Neural cell (in vitro differentiated cells): ENCODE data around the gene QSOX2. TPM values are rescaled to one million over a fixed set of nuclear protein-coding genes. Genes with fewer than 3 reads are reported as not detected.
A peak's percentile ranks its signal among the peaks of the same experiment; 100 is the strongest.

ENCODE experiments used
- H2AFZ ChIP-seq: fragments of 200-600, 300-800 bp; sonication (generic), shearing (Covaris generic); 2 replicates; pipeline ENCODE4 v1.6.0; 2014; ENCODE audit warnings: low read depth, mild to moderate bottlenecking, antibody characterized with exemption, low read length, moderate library complexity
- H3F3A ChIP-seq: fragments of 200-600 bp; shearing (Covaris generic); 2 replicates; pipeline ENCODE4 v1.6.1; 2016; ENCODE audit warnings: mild to moderate bottlenecking, moderate library complexity, mixed read lengths, antibody characterized with exemption, low read length; ENCODE audit not compliant: insufficient read depth, poor library complexity, severe bottlenecking
- H3K27ac ChIP-seq: fragments of 200-600, 300-800 bp; sonication (generic), shearing (Covaris generic); 2 replicates; pipeline ENCODE4 v1.5.1; 2014; ENCODE audit warnings: mild to moderate bottlenecking, low read length, moderate library complexity
- H3K27me3 ChIP-seq: fragments of 300-800, 200-600 bp; sonication (generic), shearing (Covaris generic); 2 replicates; pipeline ENCODE4 v1.6.0; 2014; ENCODE audit warnings: mild to moderate bottlenecking, low read depth, low read length, moderate library complexity; ENCODE audit not compliant: insufficient read depth
- H3K36me3 ChIP-seq: fragments of 300-800, 200-600 bp; sonication (generic), shearing (Covaris generic); 2 replicates; pipeline ENCODE4 v1.5.1; 2014; ENCODE audit warnings: mild to moderate bottlenecking, antibody characterized with exemption, low read length, moderate library complexity; ENCODE audit not compliant: insufficient read depth
- H3K4me2 ChIP-seq: fragments of 300-800, 200-600 bp; sonication (generic), shearing (Covaris generic); 2 replicates; pipeline ENCODE4 v1.6.0; 2014; ENCODE audit warnings: mild to moderate bottlenecking, low read length
- H3K4me3 ChIP-seq: fragments of 300-800, 200-600 bp; sonication (generic), shearing (Covaris generic); 2 replicates; pipeline ENCODE4 v1.5.1; 2014; ENCODE audit warnings: mild to moderate bottlenecking, low read length, moderate library complexity
- H3K79me2 ChIP-seq: fragments of 200-600 bp; shearing (Covaris generic); replicated peaks from 2 replicates; pipeline ENCODE4 v1.6.0; 2014; ENCODE audit warnings: mild to moderate bottlenecking, low read length, moderate library complexity; ENCODE audit not compliant: insufficient read depth
- H3K9ac ChIP-seq: fragments of 300-800, 200-600 bp; sonication (generic), shearing (Covaris generic); 2 replicates; pipeline ENCODE4 v1.6.1; 2016; ENCODE audit warnings: mild to moderate bottlenecking, low read length, mixed read lengths
- H3K9me2 ChIP-seq: fragments of 200-600 bp; shearing (Covaris generic); 2 replicates; pipeline ENCODE4 v1.6.1; 2016; ENCODE audit warnings: mild to moderate bottlenecking, low read length, mixed read lengths; ENCODE audit not compliant: insufficient read depth
- H3K9me3 ChIP-seq: fragments of 200-600, 300-800 bp; sonication (generic), shearing (Covaris generic); 2 replicates; pipeline ENCODE4 v1.6.1; 2016; ENCODE audit warnings: mild to moderate bottlenecking, mixed run types, low read length, moderate library complexity, mixed read lengths
- H4K20me1 ChIP-seq: fragments of 200-600 bp; shearing (Covaris generic); 2 replicates; pipeline ENCODE4 v1.6.1; 2016; ENCODE audit warnings: mild to moderate bottlenecking, mixed run types; ENCODE audit not compliant: insufficient read depth
- EP300 ChIP-seq: fragments of 450-650 bp; conservative IDR thresholded peaks from 2 replicates; pipeline ENCODE4 v1.6.1; 2014; ENCODE audit warnings: antibody characterized with exemption, mild to moderate bottlenecking, moderate library complexity; ENCODE audit not compliant: poor library complexity, severe bottlenecking
- EZH2 ChIP-seq: fragments of 200-600, 300-800 bp; shearing (Covaris generic), sonication (generic); IDR thresholded peaks from 2 replicates; pipeline ENCODE4 v1.6.1; 2014; ENCODE audit warnings: antibody characterized with exemption, low read length, borderline replicate concordance, mild to moderate bottlenecking; ENCODE audit not compliant: insufficient read depth, poor library complexity, severe bottlenecking
- MXI1 ChIP-seq: fragments of 450-650 bp; conservative IDR thresholded peaks from 2 replicates; pipeline ENCODE4 v1.6.1; 2014; ENCODE audit warnings: antibody characterized with exemption, mild to moderate bottlenecking; ENCODE audit not compliant: poor library complexity, severe bottlenecking
- POLR2AphosphoS5 ChIP-seq: IDR thresholded peaks from 2 replicates; pipeline ENCODE4 v1.6.1; 2012
- RAD21 ChIP-seq: fragments of 450-650 bp; conservative IDR thresholded peaks from 2 replicates; pipeline ENCODE4 v1.6.1; 2014; ENCODE audit warnings: antibody characterized with exemption, mild to moderate bottlenecking, moderate library complexity
- SMC3 ChIP-seq: fragments of 450-650 bp; conservative IDR thresholded peaks from 2 replicates; pipeline ENCODE4 v1.6.1; 2014; ENCODE audit warnings: antibody characterized with exemption, mild to moderate bottlenecking, moderate library complexity; ENCODE audit not compliant: poor library complexity
- TAF1 ChIP-seq: IDR thresholded peaks from 2 replicates; pipeline ENCODE4 v1.6.1; 2012; ENCODE audit warnings: low read depth
- polyA plus RNA-seq: library from polyadenylated mRNA; depleted of rRNA; stranded (reverse); fragments of >200 nt; gene quantifications from 2 replicates; pipeline ENCODE4 v1.2.3, GENCODE V29; 2014
- TF ChIP-seq, protein P1 (sequence below): fragments of 450-650 bp; IDR thresholded peaks from 2 replicates; pipeline ENCODE4 v1.5.1; 2014; ENCODE audit warnings: antibody characterized with exemption, mild to moderate bottlenecking, moderate library complexity; ENCODE audit not compliant: poor library complexity, severe bottlenecking
- TF ChIP-seq, protein P2 (sequence below): IDR thresholded peaks from 2 replicates; pipeline ENCODE4 v1.6.1; 2012; ENCODE audit warnings: borderline replicate concordance

QSOX2 gene
- polyA plus RNA-seq, 1 donor from 2014 or later = 20.7 TPM

DNA sequence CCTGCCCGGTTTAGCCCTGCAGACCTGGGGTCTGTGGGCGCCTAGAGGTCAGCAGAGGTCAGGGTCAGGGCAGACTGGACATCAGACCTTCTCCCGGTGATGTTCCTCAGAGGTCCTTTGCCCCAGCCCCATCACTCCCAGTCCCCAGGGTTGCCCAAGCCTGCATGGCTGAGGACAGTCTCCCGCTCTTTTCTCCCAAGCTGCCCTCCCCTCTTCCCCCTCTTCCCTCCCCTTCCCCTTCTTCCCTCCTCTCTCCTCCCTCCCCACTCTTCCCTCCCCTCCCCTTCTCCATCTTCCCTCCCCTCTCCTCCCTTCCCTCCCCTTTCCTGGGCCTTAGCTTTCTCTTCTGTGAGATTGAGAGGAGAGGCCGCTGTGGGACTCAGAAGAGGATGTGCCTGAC lies 51.1 kb downstream of the QSOX2 start:
- H3K9me2 ChIP-seq = no peaks in the 10 kb centered on the region
- H2AFZ ChIP-seq = no peak overlapping the region
- H3F3A ChIP-seq = no peaks in the 10 kb centered on the region
- peak; percentile 41 for TF ChIP-seq EZH2
- no peak for TF ChIP-seq TAF1
- no peak overlapping the region for H3K27ac ChIP-seq
- H3K4me2 ChIP-seq = no peak overlapping the region
- H4K20me1 ChIP-seq = no peaks in the 10 kb centered on the region
- no peak overlapping the region for H3K9ac ChIP-seq
- no peaks in the 10 kb centered on the region for H3K9me3 ChIP-seq
- H3K27me3 ChIP-seq = peaks cover 90% of the 10 kb centered on the region
- no peak overlapping the region for H3K4me3 ChIP-seq
- no peaks in the 10 kb centered on the region for H3K36me3 ChIP-seq
- H3K79me2 ChIP-seq = no peaks in the 10 kb centered on the region

DNA sequence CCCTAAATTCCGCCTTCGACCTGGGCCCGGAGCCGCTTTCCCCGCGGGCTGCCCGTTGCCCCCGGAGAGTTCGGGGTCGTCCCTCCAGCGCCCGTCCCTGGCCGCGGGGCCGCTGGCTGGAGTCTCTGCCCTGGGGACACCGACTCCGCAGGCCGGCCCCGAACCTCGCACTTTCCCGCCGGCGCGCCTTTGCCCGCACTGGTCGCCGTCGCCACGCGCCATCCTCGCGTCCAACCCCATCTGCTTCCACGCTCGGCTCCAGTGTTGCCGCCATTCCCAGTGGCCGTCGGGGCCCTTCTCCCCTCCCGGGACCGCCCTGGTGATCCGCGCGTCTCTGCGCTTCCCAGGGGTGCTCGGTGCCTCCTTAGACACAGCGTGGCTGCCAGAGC lies 51.7 kb downstream of the QSOX2 start:
- no peak overlapping the region for H3K4me3 ChIP-seq
- no peaks in the 10 kb centered on the region for H4K20me1 ChIP-seq

DNA sequence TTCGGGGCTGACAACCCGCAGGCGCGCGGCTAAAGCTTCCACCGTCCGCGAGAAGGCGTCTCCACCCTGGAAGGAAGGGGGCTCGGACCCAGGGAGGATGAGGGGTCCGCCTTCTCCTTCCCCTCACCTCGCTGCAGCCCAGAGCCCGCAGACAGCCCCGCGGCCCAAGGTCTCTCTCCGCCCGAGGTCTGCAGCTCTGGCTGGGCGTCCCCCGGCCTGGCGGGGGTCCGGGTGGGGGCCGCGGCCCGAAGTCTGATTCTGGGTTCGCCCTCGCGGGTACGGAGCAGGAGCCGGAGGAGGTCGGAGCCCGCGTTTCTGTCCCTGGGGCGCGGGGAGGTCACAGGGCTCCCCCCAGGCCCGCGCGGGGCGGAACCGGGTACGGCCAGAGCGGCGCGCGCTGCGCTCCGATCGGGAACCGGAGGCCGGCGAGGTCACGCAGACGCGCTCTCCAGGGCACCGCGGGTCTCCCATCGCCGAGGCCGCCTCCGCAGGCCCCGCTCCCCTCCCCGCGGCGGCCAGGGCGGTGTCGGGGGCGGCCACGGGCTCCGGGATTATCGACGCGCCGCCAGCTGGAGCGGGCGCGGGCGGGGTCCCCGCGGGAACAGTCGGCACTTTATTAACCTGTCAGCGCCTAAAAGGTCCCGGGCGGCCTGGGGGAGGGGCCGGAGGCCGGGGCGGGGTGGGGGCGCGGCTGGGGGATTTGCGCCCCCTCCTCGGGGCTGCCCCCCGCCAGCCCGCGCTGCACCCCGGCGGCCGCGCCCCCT lies 52.3 kb downstream of the QSOX2 start:
- Histone ChIP-seq H3K27me3 (peaks cover 80% of the 10 kb centered on the region), H3K4me2 (no peak overlapping the region), H3K79me2 (no peaks in the 10 kb centered on the region), H3K9me3 (no peaks in the 10 kb centered on the region), H3K4me3 (peak overlapping the region; percentile 51), H3K36me3 (no peaks in the 10 kb centered on the region), H3K27ac (no peak overlapping the region), H3K9ac (no peak overlapping the region), H3K9me2 (no peaks in the 10 kb centered on the region), H2AFZ (no peak overlapping the region), H4K20me1 (no peaks in the 10 kb centered on the region), H3F3A (no peaks in the 10 kb centered on the region)
- TF ChIP-seq EZH2 (peak; percentile 95), POLR2AphosphoS5 (no peak)

More for the DNA sequence above, 51.7 kb downstream of the QSOX2 start:
- no peak for TF ChIP-seq RAD21
- TF ChIP-seq MXI1 = no peak
- TF ChIP-seq EZH2 = peak; percentile 29
- Histone ChIP-seq H3K9ac (no peak overlapping the region), H2AFZ (no peak overlapping the region), H3K36me3 (no peaks in the 10 kb centered on the region), H3F3A (no peaks in the 10 kb centered on the region), H3K27ac (no peak overlapping the region), H3K9me2 (no peaks in the 10 kb centered on the region), H3K79me2 (no peaks in the 10 kb centered on the region), H3K9me3 (no peaks in the 10 kb centered on the region), H3K4me2 (no peak overlapping the region), H3K27me3 (peaks cover 86% of the 10 kb centered on the region)

DNA sequence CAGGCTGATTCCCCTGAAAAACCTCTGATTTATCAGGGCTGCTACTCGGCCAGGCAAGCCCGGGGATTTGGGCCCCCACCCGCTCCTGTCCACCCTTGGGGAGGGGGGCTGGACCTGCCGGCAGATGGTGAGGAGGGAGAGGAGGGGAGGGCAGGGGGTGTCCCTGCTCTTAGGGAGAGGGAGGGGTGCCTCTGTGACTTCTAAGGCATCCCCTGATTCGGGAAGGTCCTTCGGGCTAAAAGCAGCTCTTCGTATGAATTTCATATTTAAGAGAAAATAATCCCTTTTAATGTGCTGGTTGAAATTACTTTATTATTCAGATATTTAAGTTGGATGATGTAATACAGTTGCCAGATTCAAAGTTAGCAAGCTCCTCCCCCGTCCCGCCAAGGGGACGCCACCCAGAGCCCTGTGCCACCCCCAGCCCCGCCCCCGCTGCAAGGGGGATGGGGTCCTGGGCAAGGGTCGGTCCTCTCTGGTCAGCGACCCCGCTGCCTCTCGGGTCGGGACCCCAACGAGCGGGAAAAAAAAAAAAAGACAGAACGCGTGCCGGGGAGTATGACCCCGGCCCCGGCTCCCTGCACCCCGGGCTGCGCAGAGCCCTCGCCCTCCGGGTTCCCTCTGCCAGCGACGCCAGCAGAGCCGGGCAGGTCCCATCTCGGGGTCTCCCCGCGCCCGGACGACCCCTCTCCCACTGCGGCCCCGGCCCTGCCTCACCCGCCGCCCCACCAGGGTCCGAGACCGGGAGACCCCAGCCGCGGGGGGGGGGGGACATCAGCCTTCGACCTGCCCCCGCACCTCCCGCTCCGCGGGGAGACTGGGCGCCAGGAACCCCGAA lies 53.1 kb downstream of the QSOX2 start:
- TF ChIP-seq POLR2AphosphoS5 (no peak), EP300 (no peak), SMC3 (no peak), MXI1 (no peak)
- TF ChIP-seq, protein P1, sequence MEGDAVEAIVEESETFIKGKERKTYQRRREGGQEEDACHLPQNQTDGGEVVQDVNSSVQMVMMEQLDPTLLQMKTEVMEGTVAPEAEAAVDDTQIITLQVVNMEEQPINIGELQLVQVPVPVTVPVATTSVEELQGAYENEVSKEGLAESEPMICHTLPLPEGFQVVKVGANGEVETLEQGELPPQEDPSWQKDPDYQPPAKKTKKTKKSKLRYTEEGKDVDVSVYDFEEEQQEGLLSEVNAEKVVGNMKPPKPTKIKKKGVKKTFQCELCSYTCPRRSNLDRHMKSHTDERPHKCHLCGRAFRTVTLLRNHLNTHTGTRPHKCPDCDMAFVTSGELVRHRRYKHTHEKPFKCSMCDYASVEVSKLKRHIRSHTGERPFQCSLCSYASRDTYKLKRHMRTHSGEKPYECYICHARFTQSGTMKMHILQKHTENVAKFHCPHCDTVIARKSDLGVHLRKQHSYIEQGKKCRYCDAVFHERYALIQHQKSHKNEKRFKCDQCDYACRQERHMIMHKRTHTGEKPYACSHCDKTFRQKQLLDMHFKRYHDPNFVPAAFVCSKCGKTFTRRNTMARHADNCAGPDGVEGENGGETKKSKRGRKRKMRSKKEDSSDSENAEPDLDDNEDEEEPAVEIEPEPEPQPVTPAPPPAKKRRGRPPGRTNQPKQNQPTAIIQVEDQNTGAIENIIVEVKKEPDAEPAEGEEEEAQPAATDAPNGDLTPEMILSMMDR = no peak
- TF ChIP-seq, protein P2, sequence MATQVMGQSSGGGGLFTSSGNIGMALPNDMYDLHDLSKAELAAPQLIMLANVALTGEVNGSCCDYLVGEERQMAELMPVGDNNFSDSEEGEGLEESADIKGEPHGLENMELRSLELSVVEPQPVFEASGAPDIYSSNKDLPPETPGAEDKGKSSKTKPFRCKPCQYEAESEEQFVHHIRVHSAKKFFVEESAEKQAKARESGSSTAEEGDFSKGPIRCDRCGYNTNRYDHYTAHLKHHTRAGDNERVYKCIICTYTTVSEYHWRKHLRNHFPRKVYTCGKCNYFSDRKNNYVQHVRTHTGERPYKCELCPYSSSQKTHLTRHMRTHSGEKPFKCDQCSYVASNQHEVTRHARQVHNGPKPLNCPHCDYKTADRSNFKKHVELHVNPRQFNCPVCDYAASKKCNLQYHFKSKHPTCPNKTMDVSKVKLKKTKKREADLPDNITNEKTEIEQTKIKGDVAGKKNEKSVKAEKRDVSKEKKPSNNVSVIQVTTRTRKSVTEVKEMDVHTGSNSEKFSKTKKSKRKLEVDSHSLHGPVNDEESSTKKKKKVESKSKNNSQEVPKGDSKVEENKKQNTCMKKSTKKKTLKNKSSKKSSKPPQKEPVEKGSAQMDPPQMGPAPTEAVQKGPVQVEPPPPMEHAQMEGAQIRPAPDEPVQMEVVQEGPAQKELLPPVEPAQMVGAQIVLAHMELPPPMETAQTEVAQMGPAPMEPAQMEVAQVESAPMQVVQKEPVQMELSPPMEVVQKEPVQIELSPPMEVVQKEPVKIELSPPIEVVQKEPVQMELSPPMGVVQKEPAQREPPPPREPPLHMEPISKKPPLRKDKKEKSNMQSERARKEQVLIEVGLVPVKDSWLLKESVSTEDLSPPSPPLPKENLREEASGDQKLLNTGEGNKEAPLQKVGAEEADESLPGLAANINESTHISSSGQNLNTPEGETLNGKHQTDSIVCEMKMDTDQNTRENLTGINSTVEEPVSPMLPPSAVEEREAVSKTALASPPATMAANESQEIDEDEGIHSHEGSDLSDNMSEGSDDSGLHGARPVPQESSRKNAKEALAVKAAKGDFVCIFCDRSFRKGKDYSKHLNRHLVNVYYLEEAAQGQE = no peak
- Histone ChIP-seq H3K27ac (no peak overlapping the region), H3K79me2 (no peaks in the 10 kb centered on the region), H3K9me3 (no peaks in the 10 kb centered on the region), H3K4me3 (no peak overlapping the region), H4K20me1 (no peaks in the 10 kb centered on the region), H3K9ac (no peak overlapping the region), H2AFZ (no peak overlapping the region), H3K9me2 (no peaks in the 10 kb centered on the region), H3F3A (no peaks in the 10 kb centered on the region), H3K27me3 (peaks cover 72% of the 10 kb centered on the region), H3K36me3 (no peaks in the 10 kb centered on the region), H3K4me2 (no peak overlapping the region)
